Breast epithelium (tissue), 3 donors: ENCODE results near the gene GNAL.

Experiments used
- CTCF ChIP-seq, 3 donors: fragments of 450-650 bp; IDR thresholded peaks; one replicate each; pipeline ENCODE4 v1.5.1; 2016 to 2017; ENCODE audit warnings: antibody characterized with exemption in 3 of 3, mild to moderate bottlenecking in 3 of 3, moderate library complexity in 3 of 3
- POLR2A ChIP-seq: fragments of 450-650 bp; IDR thresholded peaks from one replicate; pipeline ENCODE4 v1.6.1; 2016; ENCODE audit warnings: antibody characterized with exemption, mild to moderate bottlenecking, moderate library complexity
- POLR2AphosphoS5 ChIP-seq, 3 donors: sonication (generic); formaldehyde crosslinking; IDR thresholded peaks; one replicate each; pipeline ENCODE4 v1.6.1; 2017; ENCODE audit warnings: antibody characterized with exemption in 3 of 3

- peak; percentile 68 to 85 (median 75) for TF ChIP-seq CTCF (IDR thresholded peaks at IDR 0.05)
- TF ChIP-seq POLR2AphosphoS5 (IDR thresholded peaks at IDR 0.05), result no peak
- TF ChIP-seq POLR2A, result no peak
Observed at GRCh38 chr18:11733031-11733430, 44.0 kb downstream of the GNAL start.
